Measurements from ENCODE around the gene HOXD3. TPM values are rescaled to one million over a fixed set of nuclear protein-coding genes. Genes with fewer than 3 reads are reported as not detected.

HOXD3 gene
- polyA plus RNA-seq, 1 of the 3 experiments (the other 2 are of a cell fraction): 0.81 TPM

DNA sequence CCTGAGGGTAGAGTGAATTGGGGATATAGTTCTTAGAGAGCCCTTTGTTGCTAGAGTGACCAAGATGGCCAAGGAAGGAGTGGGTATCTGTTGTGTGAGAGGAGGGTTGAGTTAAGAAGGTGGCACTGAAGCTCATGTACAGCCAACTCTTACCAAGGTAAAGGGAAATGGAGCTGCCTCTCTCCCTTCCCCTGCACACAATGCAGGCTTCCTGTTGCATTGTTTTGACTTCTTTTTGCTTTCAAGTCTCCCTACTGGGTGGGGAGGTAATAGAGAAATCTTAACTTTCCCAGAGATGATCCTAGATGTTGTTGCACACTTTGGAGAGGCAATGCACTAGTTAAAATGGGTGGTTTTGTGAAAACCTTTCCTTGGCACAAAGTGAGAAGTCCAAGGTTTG, 55.2 kb downstream of the HOXD3 start:
- ChIA-PET POLR2A (no interaction called here), CTCF (no interaction called here)
- no peak overlapping the region for H3K9ac ChIP-seq
- no peaks in the 10 kb centered on the region; the same call in 1 of the 2 replicates for H3K27me3 ChIP-seq (ENCODE audit: insufficient read depth)
- no peak overlapping the region for H3K4me2 ChIP-seq
- no peak overlapping the region for H3K4me3 ChIP-seq (ENCODE audit: low read depth in 2 of 2, low read length in 1 of 2)
- no peaks in the 10 kb centered on the region for H4K20me1 ChIP-seq (ENCODE audit: insufficient read depth)
- H3K27ac ChIP-seq (ENCODE audit: low read depth in 2 of 2, low read length in 1 of 2): no peak overlapping the region
- no peaks in the 10 kb centered on the region for H3K9me2 ChIP-seq
- no peaks in the 10 kb centered on the region for H3K36me3 ChIP-seq (replicated peaks in 1 of 2; ENCODE audit: control insufficient read depth in 1 of 2, insufficient read depth in 2 of 2, low read length in 1 of 2)
- H2AFZ ChIP-seq (ENCODE audit: low read depth): no peak overlapping the region
- DNase-seq: no peak
- H3K9me3 ChIP-seq: no peaks in the 10 kb centered on the region
- H3F3A ChIP-seq (replicated peaks; ENCODE audit: insufficient read depth): no peaks in the 10 kb centered on the region
- H3K79me2 ChIP-seq (ENCODE audit: insufficient read depth): no peaks in the 10 kb centered on the region
- no peaks in the 10 kb centered on the region for H3K4me1 ChIP-seq (ENCODE audit: control insufficient read depth in 1 of 2, insufficient read depth in 2 of 2, low read depth in 1 of 2, low read length in 1 of 2)
- no peak for TF ChIP-seq GABPA (IDR thresholded peaks at IDR 0.05; ENCODE audit: low read depth)
- no peak for TF ChIP-seq YY1 (IDR thresholded peaks at IDR 0.05; ENCODE audit: low read depth)
- TF ChIP-seq EZH2phosphoT487 (IDR thresholded peaks at IDR 0.05; ENCODE audit: borderline replicate concordance, low read depth): no peak
- TF ChIP-seq RAD21 (IDR thresholded peaks at IDR 0.05; ENCODE audit: low read length): no peak
- no peak for TF ChIP-seq FOXM1 (IDR thresholded peaks at IDR 0.05; ENCODE audit: low read depth)
- TF ChIP-seq, protein P1, sequence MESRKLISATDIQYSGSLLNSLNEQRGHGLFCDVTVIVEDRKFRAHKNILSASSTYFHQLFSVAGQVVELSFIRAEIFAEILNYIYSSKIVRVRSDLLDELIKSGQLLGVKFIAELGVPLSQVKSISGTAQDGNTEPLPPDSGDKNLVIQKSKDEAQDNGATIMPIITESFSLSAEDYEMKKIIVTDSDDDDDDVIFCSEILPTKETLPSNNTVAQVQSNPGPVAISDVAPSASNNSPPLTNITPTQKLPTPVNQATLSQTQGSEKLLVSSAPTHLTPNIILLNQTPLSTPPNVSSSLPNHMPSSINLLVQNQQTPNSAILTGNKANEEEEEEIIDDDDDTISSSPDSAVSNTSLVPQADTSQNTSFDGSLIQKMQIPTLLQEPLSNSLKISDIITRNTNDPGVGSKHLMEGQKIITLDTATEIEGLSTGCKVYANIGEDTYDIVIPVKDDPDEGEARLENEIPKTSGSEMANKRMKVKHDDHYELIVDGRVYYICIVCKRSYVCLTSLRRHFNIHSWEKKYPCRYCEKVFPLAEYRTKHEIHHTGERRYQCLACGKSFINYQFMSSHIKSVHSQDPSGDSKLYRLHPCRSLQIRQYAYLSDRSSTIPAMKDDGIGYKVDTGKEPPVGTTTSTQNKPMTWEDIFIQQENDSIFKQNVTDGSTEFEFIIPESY (IDR thresholded peaks at IDR 0.05; ENCODE audit: borderline replicate concordance, low read depth): no peak

DNA sequence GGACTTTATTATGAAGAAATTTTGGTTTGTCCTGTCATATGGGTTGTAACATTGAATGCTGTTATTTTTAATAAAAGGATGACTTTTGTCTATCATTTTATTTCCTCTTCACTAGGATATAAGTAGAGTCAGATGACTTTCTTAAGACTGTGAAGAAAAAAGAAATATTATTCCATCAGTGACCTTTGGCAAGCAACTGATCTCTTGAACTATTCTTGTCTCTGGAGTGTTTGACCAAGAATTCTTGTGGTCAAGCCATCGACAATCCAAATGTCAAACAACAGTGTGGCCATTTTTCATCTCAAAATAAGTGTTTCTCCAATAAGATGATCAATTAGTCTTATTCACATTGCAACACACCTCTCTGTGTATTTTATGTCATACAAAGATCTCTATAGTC, 56.3 kb downstream of the HOXD3 start:
- Histone ChIP-seq H3K4me3 (ENCODE audit: low read depth in 2 of 2, low read length in 1 of 2) (no peak overlapping the region), H4K20me1 (ENCODE audit: insufficient read depth) (no peaks in the 10 kb centered on the region), H3K9ac (no peak overlapping the region), H3K36me3 (replicated peaks in 1 of 2; ENCODE audit: control insufficient read depth in 1 of 2, insufficient read depth in 2 of 2, low read length in 1 of 2) (no peaks in the 10 kb centered on the region), H3F3A (replicated peaks; ENCODE audit: insufficient read depth) (no peaks in the 10 kb centered on the region), H3K4me2 (no peak overlapping the region), H2AFZ (ENCODE audit: low read depth) (peak overlapping the region; percentile 26; the same call in 1 of the 2 replicates), H3K4me1 (ENCODE audit: control insufficient read depth in 1 of 2, insufficient read depth in 2 of 2, low read depth in 1 of 2, low read length in 1 of 2) (no peaks in the 10 kb centered on the region), H3K27ac (ENCODE audit: low read depth in 2 of 2, low read length in 1 of 2) (no peak overlapping the region), H3K27me3 (ENCODE audit: insufficient read depth) (no peaks in the 10 kb centered on the region; the same call in 1 of the 2 replicates), H3K79me2 (ENCODE audit: insufficient read depth) (no peaks in the 10 kb centered on the region), H3K9me2 (no peaks in the 10 kb centered on the region), H3K9me3 (no peaks in the 10 kb centered on the region)
- no peak for DNase-seq
- WGBS (ENCODE audit: low lambda C conversion rate): 20% methylated on average over 1 of the region's 1 CpG
- ChIA-PET CTCF (no interaction called here), POLR2A (no interaction called here)
- TF ChIP-seq FOXM1 (IDR thresholded peaks at IDR 0.05; ENCODE audit: low read depth) (no peak), RCOR1 (IDR thresholded peaks at IDR 0.05; ENCODE audit: low read length) (no peak), TEAD4 (IDR thresholded peaks at IDR 0.05; ENCODE audit: borderline replicate concordance, insufficient read depth) (no peak), RXRA (IDR thresholded peaks at IDR 0.05; ENCODE audit: borderline replicate concordance, low read depth) (no peak), TAF1 (IDR thresholded peaks at IDR 0.05; ENCODE audit: borderline replicate concordance, low read depth, low read length) (no peak), RFX5 (IDR thresholded peaks at IDR 0.05; ENCODE audit: low read length) (no peak), TCF12 (IDR thresholded peaks at IDR 0.05) (no peak), NFIC (IDR thresholded peaks at IDR 0.05; ENCODE audit: borderline replicate concordance) (no peak)
- TF ChIP-seq, protein P2, sequence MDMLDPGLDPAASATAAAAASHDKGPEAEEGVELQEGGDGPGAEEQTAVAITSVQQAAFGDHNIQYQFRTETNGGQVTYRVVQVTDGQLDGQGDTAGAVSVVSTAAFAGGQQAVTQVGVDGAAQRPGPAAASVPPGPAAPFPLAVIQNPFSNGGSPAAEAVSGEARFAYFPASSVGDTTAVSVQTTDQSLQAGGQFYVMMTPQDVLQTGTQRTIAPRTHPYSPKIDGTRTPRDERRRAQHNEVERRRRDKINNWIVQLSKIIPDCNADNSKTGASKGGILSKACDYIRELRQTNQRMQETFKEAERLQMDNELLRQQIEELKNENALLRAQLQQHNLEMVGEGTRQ (IDR thresholded peaks at IDR 0.05; ENCODE audit: borderline replicate concordance, low read depth, low read length): no peak
- TF ChIP-seq, protein P3, sequence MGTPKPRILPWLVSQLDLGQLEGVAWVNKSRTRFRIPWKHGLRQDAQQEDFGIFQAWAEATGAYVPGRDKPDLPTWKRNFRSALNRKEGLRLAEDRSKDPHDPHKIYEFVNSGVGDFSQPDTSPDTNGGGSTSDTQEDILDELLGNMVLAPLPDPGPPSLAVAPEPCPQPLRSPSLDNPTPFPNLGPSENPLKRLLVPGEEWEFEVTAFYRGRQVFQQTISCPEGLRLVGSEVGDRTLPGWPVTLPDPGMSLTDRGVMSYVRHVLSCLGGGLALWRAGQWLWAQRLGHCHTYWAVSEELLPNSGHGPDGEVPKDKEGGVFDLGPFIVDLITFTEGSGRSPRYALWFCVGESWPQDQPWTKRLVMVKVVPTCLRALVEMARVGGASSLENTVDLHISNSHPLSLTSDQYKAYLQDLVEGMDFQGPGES (IDR thresholded peaks at IDR 0.05; ENCODE audit: low read depth, low read length): no peak
- TF ChIP-seq, protein P4, sequence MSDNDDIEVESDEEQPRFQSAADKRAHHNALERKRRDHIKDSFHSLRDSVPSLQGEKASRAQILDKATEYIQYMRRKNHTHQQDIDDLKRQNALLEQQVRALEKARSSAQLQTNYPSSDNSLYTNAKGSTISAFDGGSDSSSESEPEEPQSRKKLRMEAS (IDR thresholded peaks at IDR 0.05; ENCODE audit: low read depth): no peak

Small RNAs within 50 kb of the gene (small RNA-seq; reads per million reads assigned to genes)
- gene MIR10B: 305 to 9,750 (median 5,537) reads per million in 7 experiments

Other genes with a start within 250 kb of the HOXD3 start
- 5.0 and 6.4 TPM in 2 replicates for gene LNPK, start 155.0 kb upstream of the HOXD3 start, polyA plus RNA-seq (2012; rRNA removed)
- gene EVX2, start 73.3 kb upstream of the HOXD3 start, polyA plus RNA-seq (2012; rRNA removed): not detected in 2 replicates
- not detected in 2 replicates for gene HOXD13, start 64.6 kb upstream of the HOXD3 start, polyA plus RNA-seq (2012; rRNA removed)
- not detected in 2 replicates for gene HOXD12, start 57.5 kb upstream of the HOXD3 start, polyA plus RNA-seq (2012; rRNA removed)
- not detected in 2 replicates for gene HOXD11, start 50.0 kb upstream of the HOXD3 start, polyA plus RNA-seq (2012; rRNA removed)
- gene HOXD10, start 40.5 kb upstream of the HOXD3 start, polyA plus RNA-seq (2012; rRNA removed): 0.03 and 0.10 TPM in 2 replicates
- gene HOXD9, start 34.6 kb upstream of the HOXD3 start, polyA plus RNA-seq (2012; rRNA removed): 3.6 and 4.8 TPM in 2 replicates
- gene HOXD8, start 27.6 kb upstream of the HOXD3 start, polyA plus RNA-seq (2012; rRNA removed): 6.4 and 8.2 TPM in 2 replicates
- 1.0 and 1.6 TPM in 2 replicates for gene HOXD4, start 5.8 kb upstream of the HOXD3 start, polyA plus RNA-seq (2012; rRNA removed)
- gene HOXD1, start 31.4 kb downstream of the HOXD3 start, polyA plus RNA-seq (2012; rRNA removed): not detected in 2 replicates
- 44.4 and 61.9 TPM in 2 replicates for gene MTX2, start 112.1 kb downstream of the HOXD3 start, polyA plus RNA-seq (2012; rRNA removed)